Measurements from ENCODE around the gene HBEGF.
A peak's percentile ranks its signal among the peaks of the same experiment; 100 is the strongest.

The HBEGF gene

DNA sequence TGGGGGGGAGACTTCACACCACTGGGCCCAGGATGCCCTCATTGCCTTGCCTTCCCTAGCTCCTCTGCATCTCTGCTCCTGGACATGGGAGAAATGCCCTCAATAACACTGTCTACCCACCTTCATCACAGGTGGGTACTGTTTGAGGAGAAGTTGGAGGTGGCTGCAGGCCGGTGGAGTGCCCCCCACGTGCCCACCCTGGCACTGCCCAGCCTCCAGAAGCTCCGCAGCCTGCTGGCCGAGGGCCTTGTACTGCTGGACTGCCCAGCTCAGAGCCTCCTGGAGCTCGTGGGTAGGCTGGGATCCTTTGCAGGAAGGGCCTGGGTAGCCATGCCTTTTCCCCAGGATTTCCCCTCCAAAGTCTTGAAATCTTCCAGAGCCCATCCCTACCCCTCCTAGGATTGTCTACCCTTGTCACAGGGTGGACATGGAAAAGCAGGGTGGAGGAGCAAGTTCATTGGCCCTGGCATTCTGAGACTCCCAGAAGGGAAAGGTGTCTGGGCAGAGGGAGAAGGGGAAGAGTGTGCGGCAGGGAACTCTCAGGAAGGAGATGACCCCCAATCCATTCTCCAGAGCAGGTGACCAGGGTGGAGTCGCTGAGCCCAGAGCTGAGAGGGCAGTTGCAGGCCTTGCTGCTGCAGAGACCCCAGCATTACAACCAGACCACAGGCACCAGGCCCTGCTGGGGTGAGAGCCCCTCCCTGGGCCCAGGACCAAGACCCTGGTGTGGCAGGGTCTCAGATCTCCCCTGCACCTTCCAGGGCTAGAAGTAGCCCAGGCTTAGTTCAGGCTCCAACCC, 14.5 kb upstream of the HBEGF start:
- Histone ChIP-seq H3K27ac (ENCODE audit: low read length) (no peak overlapping the region), H2AFZ (ENCODE audit: low read depth, low read length) (no peak overlapping the region), H3K9me3 (ENCODE audit: insufficient read depth, low read length, severe bottlenecking) (no peaks in the 10 kb centered on the region), H3K79me2 (ENCODE audit: insufficient read depth, low read length) (no peaks in the 10 kb centered on the region), H3K4me3 (ENCODE audit: low read depth in 1 of 2, low read length in 2 of 2) (no peak overlapping the region), H3K36me3 (ENCODE audit: insufficient read depth, low read length) (no peaks in the 10 kb centered on the region), H4K20me1 (ENCODE audit: insufficient read depth, low read length) (no peaks in the 10 kb centered on the region), H3K9ac (ENCODE audit: low read depth, low read length) (no peak overlapping the region), H3K4me1 (ENCODE audit: insufficient read depth, low read length) (peaks cover 10% of the 10 kb centered on the region), H3K4me2 (ENCODE audit: insufficient read depth, low read length) (no peak overlapping the region), H3K27me3 (ENCODE audit: insufficient read depth, low read length, poor library complexity) (peaks cover 3% of the 10 kb centered on the region)
- DNase-seq (no peak), ATAC-seq (ENCODE audit: insufficient read depth, low read depth) (no peak)
- TF ChIP-seq EZH2 (IDR thresholded peaks at IDR 0.05; ENCODE audit: borderline replicate concordance, low read depth, low read length, severe bottlenecking): no peak
- TF ChIP-seq, protein P1, sequence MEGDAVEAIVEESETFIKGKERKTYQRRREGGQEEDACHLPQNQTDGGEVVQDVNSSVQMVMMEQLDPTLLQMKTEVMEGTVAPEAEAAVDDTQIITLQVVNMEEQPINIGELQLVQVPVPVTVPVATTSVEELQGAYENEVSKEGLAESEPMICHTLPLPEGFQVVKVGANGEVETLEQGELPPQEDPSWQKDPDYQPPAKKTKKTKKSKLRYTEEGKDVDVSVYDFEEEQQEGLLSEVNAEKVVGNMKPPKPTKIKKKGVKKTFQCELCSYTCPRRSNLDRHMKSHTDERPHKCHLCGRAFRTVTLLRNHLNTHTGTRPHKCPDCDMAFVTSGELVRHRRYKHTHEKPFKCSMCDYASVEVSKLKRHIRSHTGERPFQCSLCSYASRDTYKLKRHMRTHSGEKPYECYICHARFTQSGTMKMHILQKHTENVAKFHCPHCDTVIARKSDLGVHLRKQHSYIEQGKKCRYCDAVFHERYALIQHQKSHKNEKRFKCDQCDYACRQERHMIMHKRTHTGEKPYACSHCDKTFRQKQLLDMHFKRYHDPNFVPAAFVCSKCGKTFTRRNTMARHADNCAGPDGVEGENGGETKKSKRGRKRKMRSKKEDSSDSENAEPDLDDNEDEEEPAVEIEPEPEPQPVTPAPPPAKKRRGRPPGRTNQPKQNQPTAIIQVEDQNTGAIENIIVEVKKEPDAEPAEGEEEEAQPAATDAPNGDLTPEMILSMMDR (IDR thresholded peaks at IDR 0.05; ENCODE audit: borderline replicate concordance, extremely low read depth, low read length, poor library complexity, severe bottlenecking): no peak

DNA sequence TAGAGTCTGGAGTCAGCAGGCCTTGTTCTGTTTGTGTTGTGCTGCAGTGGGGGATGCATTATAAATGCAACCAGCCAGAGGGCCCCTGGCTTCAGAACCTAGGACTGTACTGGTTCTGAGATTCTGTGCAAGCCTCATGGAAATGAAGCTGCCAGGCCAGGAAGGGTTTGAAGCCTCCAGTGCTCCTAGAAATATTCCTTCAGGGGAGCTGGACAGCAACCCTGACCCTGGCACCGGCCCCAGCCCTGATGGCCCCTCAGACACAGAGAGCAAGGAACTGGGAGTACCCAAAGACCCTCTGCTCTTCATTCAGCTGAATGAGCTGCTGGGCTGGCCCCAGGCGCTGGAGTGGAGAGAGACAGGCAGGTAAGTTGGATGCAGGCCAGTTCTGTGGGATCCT, 13.7 kb upstream of the HBEGF start, which contains the start of gene SLC4A9:
SLC4A9 (plus strand) TSS at position 94 of the 400 bp plus-strand sequence; CDS start at position 137, 43 bp downstream.
- Histone ChIP-seq H2AFZ (ENCODE audit: low read depth, low read length) (no peak within 1 kb of the TSS), H3K4me3 (ENCODE audit: low read depth in 1 of 2, low read length in 2 of 2) (no peak within 1 kb of the TSS), H3K9me3 (ENCODE audit: insufficient read depth, low read length, severe bottlenecking) (no peaks in the 10 kb centered on the region), H3K36me3 (ENCODE audit: insufficient read depth, low read length) (no peaks in the 10 kb centered on the region), H3K4me2 (ENCODE audit: insufficient read depth, low read length) (no peak within 1 kb of the TSS), H4K20me1 (ENCODE audit: insufficient read depth, low read length) (no peaks in the 10 kb centered on the region), H3K27me3 (ENCODE audit: insufficient read depth, low read length, poor library complexity) (peaks cover 3% of the 10 kb centered on the region), H3K9ac (ENCODE audit: low read depth, low read length) (no peak within 1 kb of the TSS), H3K27ac (ENCODE audit: low read length) (no peak within 1 kb of the TSS), H3K79me2 (ENCODE audit: insufficient read depth, low read length) (no peaks in the 10 kb centered on the region), H3K4me1 (ENCODE audit: insufficient read depth, low read length) (peaks cover 10% of the 10 kb centered on the region)
- DNase-seq (no peak), ATAC-seq (ENCODE audit: insufficient read depth, low read depth) (no peak)
- TF ChIP-seq, protein P1 (IDR thresholded peaks at IDR 0.05; ENCODE audit: borderline replicate concordance, extremely low read depth, low read length, poor library complexity, severe bottlenecking): no peak
- no peak for TF ChIP-seq EZH2 (IDR thresholded peaks at IDR 0.05; ENCODE audit: borderline replicate concordance, low read depth, low read length, severe bottlenecking)

DNA sequence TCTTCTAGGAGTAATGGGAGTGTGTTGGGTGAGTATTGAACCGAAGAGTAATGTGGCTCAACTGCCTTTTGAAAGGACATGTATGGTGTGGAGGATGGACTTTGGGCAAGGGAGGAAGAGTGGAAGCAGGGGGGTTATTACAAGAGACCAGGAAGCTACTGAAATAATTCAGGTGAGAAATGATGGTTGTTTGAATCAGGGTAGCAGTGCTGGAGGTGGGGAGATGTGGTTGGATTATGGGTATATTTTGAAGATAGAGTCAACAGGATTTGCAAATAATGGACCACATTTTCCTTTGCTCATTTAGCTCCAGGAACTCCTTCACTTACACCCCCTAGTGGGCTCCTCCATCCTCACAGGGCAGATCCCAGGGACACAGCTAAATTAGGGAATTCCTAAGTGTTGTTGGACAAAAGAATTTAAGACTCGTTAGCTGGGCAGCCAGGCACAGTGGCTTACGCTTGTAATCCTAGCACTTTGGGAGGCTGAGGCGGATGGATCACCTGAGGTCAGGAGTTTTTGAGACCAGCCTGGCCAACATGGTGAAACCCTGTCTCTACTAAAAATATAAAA, 12.4 kb upstream of the HBEGF start:
- H3K9ac ChIP-seq (ENCODE audit: low read depth, low read length): no peak overlapping the region
- no peak overlapping the region for H3K4me2 ChIP-seq (ENCODE audit: insufficient read depth, low read length)
- no peak for ATAC-seq (ENCODE audit: insufficient read depth, low read depth)
- H3K9me3 ChIP-seq (ENCODE audit: insufficient read depth, low read length, severe bottlenecking): no peaks in the 10 kb centered on the region
- H2AFZ ChIP-seq (ENCODE audit: low read depth, low read length): 0 out of 2 replicates have a peak overlapping the region, but pooled peaks have one; percentile 5
- no peaks in the 10 kb centered on the region for H3K79me2 ChIP-seq (ENCODE audit: insufficient read depth, low read length)
- peaks cover 3% of the 10 kb centered on the region for H3K27me3 ChIP-seq (ENCODE audit: insufficient read depth, low read length, poor library complexity)
- TF ChIP-seq, protein P1 (IDR thresholded peaks at IDR 0.05; ENCODE audit: borderline replicate concordance, extremely low read depth, low read length, poor library complexity, severe bottlenecking): peak; percentile 23
- no peak for TF ChIP-seq EZH2 (IDR thresholded peaks at IDR 0.05; ENCODE audit: borderline replicate concordance, low read depth, low read length, severe bottlenecking)
- no peak for DNase-seq
- H3K4me1 ChIP-seq (ENCODE audit: insufficient read depth, low read length): peaks cover 10% of the 10 kb centered on the region
- H3K27ac ChIP-seq (ENCODE audit: low read length): no peak overlapping the region
- no peaks in the 10 kb centered on the region for H3K36me3 ChIP-seq (ENCODE audit: insufficient read depth, low read length)
- no peak overlapping the region for H3K4me3 ChIP-seq (ENCODE audit: low read depth in 1 of 2, low read length in 2 of 2)
- no peaks in the 10 kb centered on the region for H4K20me1 ChIP-seq (ENCODE audit: insufficient read depth, low read length)

Data from DND-41 (cell line).